Ammon's horn (tissue), 1 donor: ENCODE measurements around the gene FAXDC2.
"Not testable (repeated sequence)": the region's sequence is repeated elsewhere in the genome, so short reads cannot be mapped to it uniquely, and the experiment has no call there.

ENCODE experiments used
- DNase-seq: peaks from one replicate; pipeline ENCODE4 v3.0.0-alpha.2; 2016; ENCODE audit warnings: low spot score

FAXDC2 gene

GRCh38 chr5:154861946-154862345 is 11.5 kb upstream of the FAXDC2 start:
- no peak for DNase-seq

- no peak for DNase-seq
Observed at GRCh38 chr5:154860765-154861164, 10.4 kb upstream of the FAXDC2 start.

GRCh38 chr5:154860123-154860522 is 9.7 kb upstream of the FAXDC2 start:
- DNase-seq: no peak

- no peak for DNase-seq
Observed at GRCh38 chr5:154858972-154859871, 8.8 kb upstream of the FAXDC2 start.

- DNase-seq: peak; percentile 99
Observed at GRCh38 chr5:154858297-154858971, 8.0 kb upstream of the FAXDC2 start, which contains the start of gene CNOT8. Gene CNOT8 (plus strand): TSS chr5:154858627. CDS start chr5:154863279, 4,652 bp downstream.

GRCh38 chr5:154857530-154858296 is 7.3 kb upstream of the FAXDC2 start:
- DNase-seq: peak; percentile 96

- no peak for DNase-seq
Observed at GRCh38 chr5:154851351-154851750, 948 bp upstream of the FAXDC2 start.

GRCh38 chr5:154849791-154850201 is 607 bp downstream of the FAXDC2 start:
- peak; percentile 38 for DNase-seq

GRCh38 chr5:154849264-154849785 is 1.1 kb downstream of the FAXDC2 start:
- DNase-seq: peak; percentile 62

GRCh38 chr5:154844809-154845208 is 5.6 kb downstream of the FAXDC2 start:
- DNase-seq: no peak

GRCh38 chr5:154842689-154843530 is 7.5 kb downstream of the FAXDC2 start:
- DNase-seq: no peak

GRCh38 chr5:154841273-154841661 is 9.1 kb downstream of the FAXDC2 start:
- DNase-seq: no peak

- no peak for DNase-seq
Observed at GRCh38 chr5:154840435-154841272, 9.7 kb downstream of the FAXDC2 start.

- DNase-seq: no peak
Observed at GRCh38 chr5:154837009-154837901, 13.1 kb downstream of the FAXDC2 start.

GRCh38 chr5:154836225-154836624 is 14.2 kb downstream of the FAXDC2 start:
- DNase-seq: no peak

- DNase-seq: not testable (repeated sequence)
Observed at GRCh38 chr5:154835701-154836052, 14.7 kb downstream of the FAXDC2 start.

- no peak for DNase-seq
Observed at GRCh38 chr5:154834053-154834452, 16.4 kb downstream of the FAXDC2 start.

GRCh38 chr5:154832804-154833203 is 17.6 kb downstream of the FAXDC2 start:
- DNase-seq: not testable (repeated sequence)

- DNase-seq: no peak
Observed at GRCh38 chr5:154831451-154831850, 19.0 kb downstream of the FAXDC2 start.
